AG09319 (cell line): ENCODE data around the gene TBC1D7.

Experiments used
- DNase-seq: peaks from one replicate; pipeline ENCODE4 v3.0.0-alpha.2; 2010; ENCODE audit warnings: low read depth; ENCODE audit errors: extremely low read depth
- CTCF ChIP-seq: IDR thresholded peaks from 2 replicates; pipeline ENCODE4 v1.5.1; 2011; ENCODE audit warnings: low read depth, mild to moderate bottlenecking, inconsistent platforms, low read length, moderate library complexity

The TBC1D7 gene

DNA sequence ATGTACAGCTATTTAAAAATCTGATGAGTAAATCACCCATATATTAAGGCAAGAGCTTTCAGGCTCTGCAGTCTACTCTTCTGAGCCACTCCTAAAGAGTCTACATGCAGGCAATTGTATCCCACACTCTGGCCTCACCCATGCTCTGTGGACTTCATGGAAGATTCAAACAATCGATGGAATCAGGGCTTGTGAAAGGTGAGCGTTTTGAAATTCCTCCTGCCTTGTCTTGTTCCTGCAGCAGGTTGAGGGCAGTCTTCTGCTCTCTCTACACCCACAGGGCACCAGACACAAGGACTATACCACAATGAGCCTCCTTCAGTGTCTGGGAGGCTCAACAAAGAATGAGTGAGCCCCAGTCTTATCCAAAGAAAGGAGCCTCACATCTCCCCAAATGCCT is 51.1 kb downstream of the TBC1D7 start:
- no peak for DNase-seq
- TF ChIP-seq CTCF: no peak

GRCh38 chr6:13275435-13275989 is 52.8 kb downstream of the TBC1D7 start:
- TF ChIP-seq CTCF: no peak
- DNase-seq: no peak

DNA sequence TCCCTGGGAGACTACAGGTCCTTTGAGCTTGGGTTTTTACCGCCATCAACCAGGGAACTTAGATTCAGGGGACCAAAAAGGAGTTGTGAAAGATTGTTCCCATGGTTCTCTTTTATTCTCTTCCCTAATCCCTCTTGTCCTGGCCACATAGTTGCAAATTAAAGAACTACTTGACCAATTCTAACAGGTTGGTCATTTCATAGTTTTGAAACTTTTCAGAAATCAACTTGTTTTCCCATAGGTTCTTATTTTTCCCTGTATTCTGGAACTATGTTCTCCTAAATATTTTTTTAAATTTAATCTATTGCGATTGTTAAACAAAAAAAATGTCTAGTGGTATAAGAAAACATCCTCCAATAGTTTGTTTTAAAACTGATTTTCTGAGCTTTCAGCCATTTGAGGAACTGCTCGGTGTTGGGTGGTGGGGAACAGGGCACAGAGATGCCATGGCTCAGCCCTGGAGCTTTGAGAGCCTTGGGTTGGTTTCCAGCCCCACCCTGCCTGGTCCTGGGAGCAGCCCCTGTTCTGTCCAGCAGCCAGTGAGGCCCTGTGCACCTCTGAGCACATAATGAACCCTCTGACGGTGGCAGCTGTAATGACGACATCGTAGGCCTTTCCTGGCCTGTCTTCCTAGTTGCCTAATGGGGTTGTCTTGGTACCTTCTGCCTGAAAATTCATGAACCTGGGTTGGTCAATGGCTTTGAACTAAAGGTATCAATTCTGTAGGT is 53.5 kb downstream of the TBC1D7 start:
- no peak for DNase-seq
- no peak for TF ChIP-seq CTCF

DNA sequence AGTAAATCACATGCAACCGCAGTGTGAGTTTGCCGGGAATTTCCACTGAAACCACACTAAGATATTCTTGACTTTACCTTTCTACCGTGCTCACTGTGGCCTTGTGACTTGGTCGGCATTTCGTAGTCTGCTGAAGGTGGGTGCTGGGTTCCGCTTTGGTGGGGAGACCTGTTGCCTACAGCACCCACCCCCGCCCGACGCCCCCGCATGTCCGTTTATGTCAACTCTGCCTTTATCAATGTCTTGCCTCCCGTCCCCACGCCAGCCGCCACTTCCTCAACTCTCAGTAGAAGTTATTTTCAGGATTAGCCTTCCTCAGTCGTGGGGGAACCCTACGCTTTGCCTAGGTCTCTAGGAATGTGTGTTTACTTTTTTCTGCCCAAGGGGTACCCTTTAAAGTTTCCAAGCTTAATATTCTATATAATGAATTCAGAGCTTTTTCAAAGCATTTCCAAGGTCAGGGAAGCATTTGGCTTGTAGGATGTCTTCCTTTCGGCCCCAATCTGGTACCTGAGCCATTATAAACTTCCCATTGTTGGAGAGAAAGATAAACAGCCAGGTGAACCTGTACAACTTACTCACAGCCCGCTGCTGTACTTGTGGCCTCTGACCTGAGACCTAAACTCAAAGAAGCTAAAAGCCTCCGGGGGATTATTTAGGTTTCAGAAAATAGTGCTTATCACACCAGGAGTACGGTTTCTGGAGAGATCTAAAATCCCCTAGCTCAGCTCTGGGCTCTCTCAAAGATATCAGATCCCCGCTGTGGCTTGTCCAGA is 54.2 kb downstream of the TBC1D7 start:
- DNase-seq: no peak
- TF ChIP-seq CTCF: no peak

- no peak for DNase-seq
- TF ChIP-seq CTCF: no peak
Observed at GRCh38 chr6:13273202-13273930, 55.0 kb downstream of the TBC1D7 start.

DNA sequence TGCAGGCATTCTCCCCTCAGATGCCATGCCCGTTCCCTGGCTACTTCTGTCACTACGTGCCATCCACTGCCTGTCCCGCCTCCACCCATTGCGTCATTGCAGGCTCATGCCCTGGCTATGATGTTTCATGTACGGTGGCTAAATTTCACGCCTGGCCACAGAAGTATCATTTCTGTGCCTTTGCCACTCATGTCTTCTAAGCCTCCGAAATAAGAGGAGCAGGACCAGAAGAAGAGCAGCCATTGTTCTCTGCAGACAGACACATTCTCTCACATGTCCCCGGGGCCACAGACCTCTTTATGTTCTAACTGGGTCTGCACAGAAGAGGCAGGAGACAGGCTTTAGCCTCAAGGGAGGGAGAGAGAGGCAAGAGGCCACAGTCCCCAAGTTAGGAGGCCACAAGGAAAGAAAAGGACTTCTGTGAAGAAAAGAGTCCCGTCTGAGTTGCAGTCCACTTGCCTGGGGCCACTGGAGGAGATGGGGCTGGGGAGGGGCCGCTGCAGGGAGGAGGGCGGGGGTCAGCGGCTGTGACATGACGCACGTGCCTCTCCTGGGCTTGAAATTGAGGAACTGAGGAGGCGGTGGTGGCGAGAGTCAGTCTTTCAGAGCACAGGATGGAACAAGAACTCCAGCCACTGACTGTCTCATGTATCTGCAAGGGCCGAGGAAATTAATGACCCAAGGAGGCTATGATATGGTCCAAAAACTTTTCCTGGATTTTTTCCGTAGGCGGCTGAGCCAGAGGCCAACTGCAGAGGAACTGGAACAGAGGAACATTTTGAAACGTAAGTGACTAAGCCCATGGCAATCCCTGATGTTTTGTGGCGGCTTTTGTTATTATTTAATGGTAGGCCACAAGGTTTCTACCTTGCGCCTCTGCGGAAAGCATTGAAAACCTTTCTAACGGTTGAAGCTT is 55.9 kb downstream of the TBC1D7 start:
- TF ChIP-seq CTCF: no peak
- no peak for DNase-seq
